Gastroesophageal sphincter (tissue), 4 donors: ENCODE measurements around the gene MKLN1. TPM values are rescaled to one million over a fixed set of nuclear protein-coding genes. Genes with fewer than 3 reads are reported as not detected.
A peak's percentile ranks its signal among the peaks of the same experiment; 100 is the strongest.

Source experiments
- ATAC-seq: fragments of 150-250 bp; one replicate; pipeline ENCODE4 v1.9.1; 2016; ENCODE audit warnings: mild to moderate bottlenecking, moderate library complexity
- H3K27ac ChIP-seq, 4 donors: fragments of 200-600 bp; sonication (generic) in 3 of 4; 1 replicate in 3 of 4; 2 replicates in 1 of 4; pipeline ENCODE4 v1.5.1; 2016 to 2019
- H3K27me3 ChIP-seq: fragments of 200-600 bp; sonication (generic); one replicate; pipeline ENCODE4 v1.5.1; 2019
- H3K36me3 ChIP-seq, 2 donors: fragments of 200-600 bp; sonication (generic); one replicate each; pipeline ENCODE4 v1.5.1; 2019; ENCODE audit warnings: control low read depth in 1 of 2
- H3K4me1 ChIP-seq, 3 donors: fragments of 200-600 bp; sonication (generic); 1 replicate in 2 of 3; 2 replicates in 1 of 3; pipeline ENCODE4 v1.5.1; 2016 to 2019; ENCODE audit warnings: control low read depth in 2 of 3
- H3K4me3 ChIP-seq, 2 donors: fragments of 200-600 bp; sonication (generic); one replicate each; pipeline ENCODE4 v1.5.1; 2019; ENCODE audit warnings: mild to moderate bottlenecking in 1 of 2, moderate library complexity in 1 of 2
- H3K9me3 ChIP-seq, 3 donors: fragments of 200-600 bp; sonication (generic); one replicate each; pipeline ENCODE4 v1.5.1; 2017 to 2019; ENCODE audit warnings: control low read depth in 2 of 3
- CTCF ChIP-seq, 4 experiments: fragments of 200-600 bp in 2 of 4; fragments of 450-650 bp in 2 of 4; sonication (generic) in 1 of 4; IDR thresholded peaks; one replicate each; pipeline ENCODE4 v1.5.1; 2017 to 2019; ENCODE audit warnings: antibody characterized with exemption in 4 of 4, mild to moderate bottlenecking in 2 of 4, moderate library complexity in 2 of 4
- EP300 ChIP-seq: sonication (generic); formaldehyde crosslinking; IDR thresholded peaks from one replicate; pipeline ENCODE4 v1.6.1; 2017; ENCODE audit warnings: antibody characterized with exemption, mild to moderate bottlenecking
- POLR2A ChIP-seq, 2 donors: fragments of 450-650 bp; IDR thresholded peaks; one replicate each; pipeline ENCODE4 v1.6.1; 2017; ENCODE audit warnings: antibody characterized with exemption in 2 of 2, mild to moderate bottlenecking in 2 of 2, moderate library complexity in 1 of 2
- POLR2AphosphoS5 ChIP-seq: sonication (generic); formaldehyde crosslinking; IDR thresholded peaks from one replicate; pipeline ENCODE4 v1.6.1; 2017; ENCODE audit warnings: antibody characterized with exemption
- WGBS, 2 donors: methylation state at CpG; one replicate each; pipeline ENCODE4 v1.1.5; 2018; ENCODE audit warnings: low coverage in 1 of 2; 5-methylcytosine and 5-hydroxymethylcytosine counted together
- total RNA-seq, 4 donors: library from RNA; depleted of rRNA; stranded (reverse); fragments of >200 nt; gene quantifications; one replicate each; pipeline ENCODE4 v1.1.0, GENCODE V29; 2016

The MKLN1 gene
- total RNA-seq, 4 donors from 2014 or later = 40.4 to 82.8 (median 58.6) TPM

- H3K4me3 ChIP-seq = no peak overlapping the region
- H3K4me1 ChIP-seq = peaks cover 0 to 22% (median 0%) of the 10 kb centered on the region in 3 donors
- peaks cover 0 to 27% of the 10 kb centered on the region in 2 donors for H3K36me3 ChIP-seq
- peak; percentile 24 for ATAC-seq
- WGBS, 2 donors = 25 to 83% methylated on average over 1 to 3 of the region's 7 CpGs
- H3K27me3 ChIP-seq = no peaks in the 10 kb centered on the region
- no peaks in the 10 kb centered on the region for H3K9me3 ChIP-seq
- peak overlapping the region in 3 of 4 donors; percentile 17 to 38 (median 31) for H3K27ac ChIP-seq
- TF ChIP-seq POLR2AphosphoS5 (no peak), POLR2A (IDR thresholded peaks at IDR 0.05) (no peak), CTCF (IDR thresholded peaks at IDR 0.05) (no peak), EP300 (no peak)
Observed at GRCh38 chr7:131497454-131497853, 169.8 kb downstream of the MKLN1 start.

- Histone ChIP-seq H3K27ac (peak overlapping the region in 3 of 4 donors; percentile 17 to 38 (median 31)), H3K4me3 (no peak overlapping the region), H3K9me3 (no peaks in the 10 kb centered on the region), H3K27me3 (no peaks in the 10 kb centered on the region), H3K4me1 (peaks cover 0 to 31% (median 7%) of the 10 kb centered on the region in 3 donors), H3K36me3 (peaks cover 0 to 27% of the 10 kb centered on the region in 2 donors)
- 75 to 89% methylated on average over 2 to 3 of the region's 4 CpGs for WGBS, 2 donors
- ATAC-seq = peak; percentile 76
- peak; percentile 26 for TF ChIP-seq POLR2AphosphoS5
- TF ChIP-seq CTCF (IDR thresholded peaks at IDR 0.05) = no peak
- no peak for TF ChIP-seq EP300
- no peak for TF ChIP-seq POLR2A (IDR thresholded peaks at IDR 0.05)
Observed at GRCh38 chr7:131498237-131498885, 170.7 kb downstream of the MKLN1 start.

GRCh38 chr7:131499801-131500200, 172.1 kb downstream of the MKLN1 start:
- TF ChIP-seq CTCF (IDR thresholded peaks at IDR 0.05) (no peak), POLR2A (IDR thresholded peaks at IDR 0.05) (no peak), POLR2AphosphoS5 (no peak), EP300 (no peak)
- ATAC-seq = no peak
- Histone ChIP-seq H3K36me3 (peaks cover 0 to 27% of the 10 kb centered on the region in 2 donors), H3K4me1 (peaks cover 0 to 45% (median 13%) of the 10 kb centered on the region in 3 donors), H3K9me3 (no peaks in the 10 kb centered on the region), H3K27ac (no peak overlapping the region), H3K4me3 (no peak overlapping the region), H3K27me3 (no peaks in the 10 kb centered on the region)
- 88 to 89% methylated on average over 4 to 6 of the region's 6 CpGs for WGBS, 2 donors

GRCh38 chr7:131500357-131500756, 172.7 kb downstream of the MKLN1 start:
- no peak for ATAC-seq
- no peaks in the 10 kb centered on the region for H3K27me3 ChIP-seq
- no peak overlapping the region for H3K27ac ChIP-seq
- H3K9me3 ChIP-seq = no peaks in the 10 kb centered on the region
- TF ChIP-seq EP300 (no peak), POLR2A (IDR thresholded peaks at IDR 0.05) (no peak), CTCF (IDR thresholded peaks at IDR 0.05) (no peak), POLR2AphosphoS5 (no peak)
- H3K4me3 ChIP-seq = no peak overlapping the region
- peaks cover 0 to 27% of the 10 kb centered on the region in 2 donors for H3K36me3 ChIP-seq
- 100% methylated on average over 1 of the region's 1 CpG; no CpG with 5 or more reads in 1 of the 2 donors for WGBS, 2 donors
- H3K4me1 ChIP-seq = peaks cover 0 to 46% (median 13%) of the 10 kb centered on the region in 3 donors

GRCh38 chr7:131501422-131501821, 173.7 kb downstream of the MKLN1 start:
- no peak for ATAC-seq
- H3K27me3 ChIP-seq = no peaks in the 10 kb centered on the region
- WGBS, 2 donors = 57 to 92% methylated on average over 2 to 3 of the region's 3 CpGs
- H3K9me3 ChIP-seq = no peaks in the 10 kb centered on the region
- peaks cover 0 to 33% of the 10 kb centered on the region in 2 donors for H3K36me3 ChIP-seq
- TF ChIP-seq EP300 (no peak), POLR2AphosphoS5 (no peak), POLR2A (IDR thresholded peaks at IDR 0.05) (no peak), CTCF (IDR thresholded peaks at IDR 0.05) (no peak)
- no peak overlapping the region for H3K4me3 ChIP-seq
- peaks cover 0 to 46% (median 13%) of the 10 kb centered on the region in 3 donors for H3K4me1 ChIP-seq
- H3K27ac ChIP-seq = peak overlapping the region in 1 of 4 donors; percentile 60
